ENCODE measurements around the gene ARSB.

DNA sequence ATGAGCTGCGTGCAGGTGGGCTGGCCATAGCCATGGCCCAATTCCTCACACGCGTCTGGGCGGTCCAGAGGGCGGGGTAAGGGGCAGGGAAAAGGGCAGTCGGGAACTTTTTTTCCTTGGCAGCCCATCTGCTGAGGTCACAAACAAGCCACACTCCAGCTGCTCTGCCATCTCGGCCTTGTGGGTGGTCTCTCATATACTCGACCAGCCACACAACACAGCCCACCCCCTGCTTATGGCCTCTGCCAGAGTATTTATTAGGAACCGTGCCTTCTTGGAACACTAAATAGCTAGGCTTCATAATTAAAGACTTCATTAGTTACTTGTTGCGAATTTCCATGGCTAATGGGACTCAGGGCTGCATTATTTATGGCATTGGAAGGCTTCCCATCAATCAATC is 238.1 kb downstream of the ARSB start:
- TF ChIP-seq, protein P1, sequence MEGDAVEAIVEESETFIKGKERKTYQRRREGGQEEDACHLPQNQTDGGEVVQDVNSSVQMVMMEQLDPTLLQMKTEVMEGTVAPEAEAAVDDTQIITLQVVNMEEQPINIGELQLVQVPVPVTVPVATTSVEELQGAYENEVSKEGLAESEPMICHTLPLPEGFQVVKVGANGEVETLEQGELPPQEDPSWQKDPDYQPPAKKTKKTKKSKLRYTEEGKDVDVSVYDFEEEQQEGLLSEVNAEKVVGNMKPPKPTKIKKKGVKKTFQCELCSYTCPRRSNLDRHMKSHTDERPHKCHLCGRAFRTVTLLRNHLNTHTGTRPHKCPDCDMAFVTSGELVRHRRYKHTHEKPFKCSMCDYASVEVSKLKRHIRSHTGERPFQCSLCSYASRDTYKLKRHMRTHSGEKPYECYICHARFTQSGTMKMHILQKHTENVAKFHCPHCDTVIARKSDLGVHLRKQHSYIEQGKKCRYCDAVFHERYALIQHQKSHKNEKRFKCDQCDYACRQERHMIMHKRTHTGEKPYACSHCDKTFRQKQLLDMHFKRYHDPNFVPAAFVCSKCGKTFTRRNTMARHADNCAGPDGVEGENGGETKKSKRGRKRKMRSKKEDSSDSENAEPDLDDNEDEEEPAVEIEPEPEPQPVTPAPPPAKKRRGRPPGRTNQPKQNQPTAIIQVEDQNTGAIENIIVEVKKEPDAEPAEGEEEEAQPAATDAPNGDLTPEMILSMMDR (IDR thresholded peaks at IDR 0.05; ENCODE audit: low read depth, low read length, poor library complexity, severe bottlenecking) = no peak
- no peak for TF ChIP-seq EZH2phosphoT487 (IDR thresholded peaks at IDR 0.05; ENCODE audit: borderline replicate concordance, low read length)
